CD4-positive, alpha-beta T cell treated with Interferon alpha-2 for 1 hour (primary cell): ENCODE measurements around the gene MRI1.
A peak's percentile ranks its signal among the peaks of the same experiment; 100 is the strongest.

Source experiments
- DNase-seq, 2 donors: peaks; one replicate each; pipeline ENCODE4 v3.0.0-alpha.2; 2020 to 2022

Gene MRI1

DNA sequence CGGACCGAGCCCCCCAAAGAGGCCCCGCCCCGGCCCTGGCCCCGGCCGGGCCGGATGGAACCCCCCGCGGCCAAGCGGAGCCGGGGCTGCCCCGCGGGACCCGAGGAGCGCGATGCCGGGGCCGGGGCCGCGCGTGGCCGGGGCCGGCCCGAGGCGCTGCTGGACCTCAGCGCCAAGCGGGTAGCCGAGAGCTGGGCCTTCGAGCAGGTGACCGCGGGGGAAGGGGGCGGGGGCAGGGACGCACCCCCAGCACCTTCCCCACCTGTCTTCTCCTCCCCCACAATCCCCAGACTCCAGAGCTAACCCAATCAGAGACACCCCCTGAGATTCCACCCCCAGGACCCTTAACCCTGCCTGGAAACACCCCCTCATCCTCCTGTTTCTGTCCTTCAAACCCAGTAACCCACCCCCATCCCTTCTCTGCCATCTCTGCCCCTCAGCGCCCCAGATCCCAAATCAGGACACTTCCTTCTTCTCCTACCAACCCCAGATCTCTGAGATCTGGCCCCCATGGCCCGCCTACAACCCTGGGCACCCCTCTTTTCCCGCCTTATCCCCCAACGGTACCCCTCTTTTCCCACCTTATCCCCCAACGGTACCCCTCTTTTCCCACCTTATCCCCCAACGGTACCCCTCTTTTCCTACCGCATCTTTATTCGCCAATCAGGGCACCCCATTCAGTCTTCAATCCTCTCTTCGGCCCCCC is 31.4 kb downstream of the MRI1 start:
- peak in 1 of 2 donors; percentile 21 for DNase-seq

- peak in 1 of 2 donors; percentile 17 for DNase-seq
Measured at GRCh38 chr19:13796301-13797057, 32.2 kb downstream of the MRI1 start.

- DNase-seq = no peak
Measured at GRCh38 chr19:13797058-13797440, 32.7 kb downstream of the MRI1 start.

GRCh38 chr19:13797870-13798269 is 33.5 kb downstream of the MRI1 start:
- DNase-seq = no peak

- no peak for DNase-seq
Measured at GRCh38 chr19:13799669-13800068, 35.3 kb downstream of the MRI1 start.

- DNase-seq = no peak
Measured at GRCh38 chr19:13803038-13803437, 38.7 kb downstream of the MRI1 start.

- DNase-seq = peak in 1 of 2 donors; percentile 20
Measured at GRCh38 chr19:13804830-13805683, 40.7 kb downstream of the MRI1 start.

- no peak for DNase-seq
Measured at GRCh38 chr19:13806728-13807127, 42.4 kb downstream of the MRI1 start.

GRCh38 chr19:13807421-13808021 is 43.2 kb downstream of the MRI1 start:
- DNase-seq = no peak

GRCh38 chr19:13808856-13809255 is 44.5 kb downstream of the MRI1 start:
- DNase-seq = no peak

GRCh38 chr19:13812544-13812943 is 48.2 kb downstream of the MRI1 start:
- no peak for DNase-seq

DNA sequence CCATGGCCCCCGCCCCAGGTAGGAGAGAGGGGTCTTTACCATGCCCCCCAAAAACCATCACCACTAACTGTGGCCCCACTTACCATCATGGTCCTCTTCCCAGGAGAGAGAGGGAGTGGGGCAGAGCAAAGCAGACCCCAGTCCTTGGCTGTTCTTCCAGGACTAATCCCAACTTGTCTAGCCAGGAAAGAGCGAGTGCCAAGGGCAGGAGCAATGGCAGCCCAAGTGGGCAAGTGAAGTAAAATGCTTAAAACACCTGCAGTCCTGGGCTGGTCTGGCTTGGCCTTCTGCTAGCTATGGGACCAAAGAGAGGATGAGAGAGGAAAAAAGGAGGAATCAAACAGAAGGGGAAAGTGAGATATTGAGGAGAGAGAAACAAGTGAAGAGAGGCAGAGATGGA is 48.8 kb downstream of the MRI1 start:
- no peak for DNase-seq

- DNase-seq = no peak
Measured at GRCh38 chr19:13814550-13814949, 50.2 kb downstream of the MRI1 start.

GRCh38 chr19:13817018-13817614 is 52.8 kb downstream of the MRI1 start:
- DNase-seq = peak; percentile 23 to 45

- peak; percentile 57 to 71 for DNase-seq
Measured at GRCh38 chr19:13817615-13818371, 53.5 kb downstream of the MRI1 start.

DNA sequence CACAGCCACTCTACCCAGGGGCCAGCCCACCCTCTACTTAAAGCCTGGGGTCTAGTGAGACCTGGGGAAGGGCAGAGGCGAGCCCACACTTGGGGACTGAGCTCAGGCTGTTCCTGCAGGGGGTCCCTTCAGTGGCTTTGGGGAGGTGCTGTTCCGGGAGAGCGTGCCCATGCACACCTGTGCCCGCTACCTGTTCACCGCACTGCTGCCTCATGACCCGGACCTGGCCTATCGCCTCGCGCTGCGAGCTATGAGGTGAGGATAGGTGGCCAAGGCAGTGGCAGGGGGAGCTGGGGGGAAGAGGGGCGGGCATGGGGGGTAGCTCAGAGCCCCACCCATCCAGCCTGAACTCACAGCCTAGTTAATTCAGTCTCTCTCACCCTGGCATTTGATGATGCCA is 54.9 kb downstream of the MRI1 start:
- DNase-seq = no peak

DNA sequence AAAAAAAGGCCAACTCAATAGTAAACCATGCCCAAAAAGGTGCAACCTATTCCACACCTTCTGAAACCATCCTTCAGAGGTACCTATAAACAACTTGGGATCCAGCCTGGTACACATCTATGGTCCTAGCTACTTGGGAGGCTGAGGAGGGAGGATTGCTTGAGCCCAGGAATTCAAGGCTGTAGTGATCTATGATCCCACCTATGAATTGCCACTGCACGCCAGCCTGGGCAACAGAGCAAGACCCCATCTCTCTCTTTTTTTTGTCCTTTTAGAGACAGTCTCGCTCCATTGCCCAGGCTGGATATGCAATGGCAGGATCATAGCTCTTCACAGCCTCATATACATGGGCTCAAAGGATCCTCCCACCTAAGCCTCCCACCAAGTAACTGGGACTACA is 57.0 kb downstream of the MRI1 start:
- DNase-seq = no peak

DNA sequence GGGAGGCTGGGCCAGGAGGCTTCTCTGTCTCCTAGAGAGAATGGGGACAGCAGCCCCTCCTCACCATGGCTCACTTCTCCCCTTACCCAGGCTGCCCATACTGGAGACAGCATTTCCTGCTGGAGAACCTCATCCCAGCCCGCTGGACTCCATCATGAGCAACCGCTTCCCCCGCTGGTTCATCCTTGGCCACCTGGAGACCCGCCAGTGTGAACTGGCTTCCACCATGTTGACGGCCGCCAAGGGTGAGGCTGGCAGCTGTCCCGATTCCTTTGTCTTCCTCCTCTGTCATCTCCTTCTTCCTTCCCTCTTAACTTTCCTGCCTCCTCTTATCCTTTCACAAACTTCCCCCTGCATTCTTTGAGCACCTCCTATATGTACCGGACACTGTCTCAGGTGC is 58.9 kb downstream of the MRI1 start:
- DNase-seq = no peak
